SK-N-MC (cell line): ENCODE results near the gene PLEKHG2.
"Not testable (repeated sequence)": the region's sequence is repeated elsewhere in the genome, so short reads cannot be mapped to it uniquely, and the experiment has no call there.

ENCODE experiments used
- DNase-seq: peaks from one replicate; pipeline ENCODE4 v3.0.0-alpha.2; 2011; ENCODE audit warnings: low read depth, low spot score
- H3K27ac ChIP-seq: fragments of 200-600 bp; sonication (generic); 2 replicates; pipeline ENCODE4 v1.5.1; 2016; ENCODE audit warnings: mixed run types
- H3K36me3 ChIP-seq: fragments of 200-600 bp; sonication (generic); 2 replicates; pipeline ENCODE4 v1.6.1; 2017; ENCODE audit warnings: antibody characterized with exemption, low read length, mixed read lengths; ENCODE audit not compliant: insufficient read depth
- H3K4me3 ChIP-seq: fragments of 200-600 bp; sonication (generic); 2 replicates; pipeline ENCODE4 v1.5.1; 2016
- H3K9ac ChIP-seq: fragments of 200-600 bp; sonication (generic); 2 replicates; pipeline ENCODE4 v1.8.0; 2017; ENCODE audit warnings: mixed run types, mixed read lengths; ENCODE audit not compliant: insufficient read length
- H3K9me3 ChIP-seq: fragments of 200-600 bp; sonication (generic); 2 replicates; pipeline ENCODE4 v1.6.1; 2017; ENCODE audit warnings: low read depth, mild to moderate bottlenecking, antibody characterized with exemption, low read length, moderate library complexity, mixed read lengths
- EZH2 ChIP-seq: fragments of 200-600 bp; sonication (generic); IDR thresholded peaks from one replicate; pipeline ENCODE4 v1.6.1; 2017; ENCODE audit warnings: antibody characterized with exemption
- FOXP2 ChIP-seq: optimal IDR thresholded peaks from 2 replicates; pipeline ENCODE3; 2011; ENCODE audit warnings: mild to moderate bottlenecking, moderate library complexity; ENCODE audit not compliant: insufficient read depth; ENCODE audit errors: extremely low read length, control extremely low read depth
- POLR2AphosphoS5 ChIP-seq: IDR thresholded peaks from 2 replicates; pipeline ENCODE4 v1.6.1; 2012; ENCODE audit warnings: mild to moderate bottlenecking, low read depth, low read length, borderline replicate concordance

PLEKHG2 gene

DNA sequence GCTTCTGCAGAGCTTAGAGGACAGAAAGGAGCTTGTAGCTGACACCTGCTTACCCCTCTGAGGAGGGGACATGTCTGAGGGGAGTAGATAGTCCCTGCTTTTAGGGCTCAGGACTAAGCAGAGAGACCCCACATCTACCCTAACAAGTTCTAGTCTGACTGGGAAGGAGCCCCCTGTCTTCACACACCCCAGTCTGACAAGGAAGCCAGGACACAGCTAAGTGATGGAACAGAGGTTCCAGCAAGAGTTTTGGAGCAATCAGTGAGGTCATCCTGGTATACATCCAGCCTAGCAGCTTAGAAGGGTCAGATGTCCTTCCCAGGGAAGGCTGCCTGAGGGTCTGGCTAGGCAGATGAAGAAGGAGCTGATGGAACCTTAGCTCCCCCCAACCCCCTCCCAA, 36.5 kb upstream of the PLEKHG2 start:
- Histone ChIP-seq H3K36me3 (peaks cover 72% of the 10 kb centered on the region; the same call in 1 of the 2 replicates), H3K9me3 (no peaks in the 10 kb centered on the region), H3K4me3 (no peak overlapping the region), H3K9ac (no peak overlapping the region), H3K27ac (no peak overlapping the region)
- DNase-seq = no peak
- TF ChIP-seq POLR2AphosphoS5 (no peak), FOXP2 (no peak), EZH2 (no peak)

DNA sequence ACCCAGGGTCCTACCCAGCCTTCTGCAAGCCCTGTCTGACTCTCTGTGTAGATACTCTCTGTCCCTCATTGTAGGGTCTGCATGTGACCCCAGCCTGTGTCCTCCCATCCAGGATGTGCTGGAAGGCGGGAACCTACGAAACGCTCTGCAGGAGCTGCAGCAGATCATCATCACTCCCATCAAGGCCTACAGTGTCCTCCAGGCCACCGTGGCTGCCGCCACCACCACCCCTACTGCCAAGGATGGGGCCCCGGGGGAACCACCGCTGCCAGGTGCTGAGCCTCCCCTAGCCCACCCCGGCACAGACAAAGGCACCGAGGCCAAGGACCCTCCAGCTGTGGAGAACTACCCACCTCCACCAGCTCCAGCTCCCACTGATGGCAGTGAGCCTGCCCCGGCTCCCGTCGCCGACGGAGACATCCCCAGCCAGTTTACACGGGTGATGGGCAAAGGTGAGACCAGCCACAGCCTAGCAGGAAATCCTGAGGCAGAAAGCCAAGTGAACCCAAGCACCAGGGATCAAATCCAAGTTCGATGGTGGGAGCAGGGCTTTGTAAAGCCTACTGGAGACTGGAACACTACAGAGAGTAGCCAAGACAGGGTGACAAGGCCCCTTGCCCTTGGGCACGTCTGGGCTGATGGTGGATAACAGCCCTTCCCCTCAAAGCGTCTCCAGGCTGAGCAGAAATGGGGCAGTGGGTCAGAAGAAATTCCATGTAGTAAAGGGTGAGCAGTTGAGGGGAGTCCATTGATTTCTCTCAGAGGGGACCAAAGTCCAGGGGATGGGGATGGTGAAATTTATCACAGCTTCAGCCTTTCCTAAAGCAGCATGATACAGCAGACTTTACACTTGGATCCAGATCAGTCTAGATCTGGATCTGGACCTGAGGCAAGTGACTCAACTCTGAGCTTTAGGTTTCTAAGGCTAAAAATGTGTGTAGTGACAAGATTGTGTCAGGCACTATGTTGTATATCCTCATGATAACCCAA, 34.8 kb upstream of the PLEKHG2 start:
- DNase-seq = no peak
- Histone ChIP-seq H3K9me3 (no peaks in the 10 kb centered on the region), H3K27ac (no peak overlapping the region), H3K9ac (no peak overlapping the region), H3K36me3 (peaks cover 80% of the 10 kb centered on the region; the same call in 1 of the 2 replicates), H3K4me3 (no peak overlapping the region)
- no peak for TF ChIP-seq EZH2
- no peak for TF ChIP-seq FOXP2
- TF ChIP-seq POLR2AphosphoS5 = no peak

DNA sequence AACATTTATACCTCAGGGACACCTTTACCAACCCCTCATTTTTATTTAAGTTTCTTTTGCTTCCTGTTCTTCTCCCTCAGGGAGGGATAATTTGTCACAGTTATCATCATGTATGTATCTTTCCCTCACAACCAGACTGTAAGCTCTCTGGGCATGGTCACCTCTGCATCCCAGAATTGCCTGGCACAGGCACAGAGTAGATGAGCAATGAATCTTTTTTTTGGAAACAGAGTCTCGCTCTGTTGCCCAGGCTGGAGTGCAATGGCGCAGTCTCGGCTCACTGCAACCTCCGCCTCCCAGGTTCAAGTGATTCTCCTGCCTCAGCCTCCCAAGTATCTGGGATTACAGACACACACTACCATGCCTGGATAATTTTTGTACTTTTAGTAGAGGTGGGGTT, 33.1 kb upstream of the PLEKHG2 start:
- not testable (repeated sequence) for H3K9ac ChIP-seq, H3K4me3 ChIP-seq, H3K9me3 ChIP-seq, DNase-seq, H3K27ac ChIP-seq
- peaks cover 86% of the 10 kb centered on the region; the same call in 1 of the 2 replicates for H3K36me3 ChIP-seq

DNA sequence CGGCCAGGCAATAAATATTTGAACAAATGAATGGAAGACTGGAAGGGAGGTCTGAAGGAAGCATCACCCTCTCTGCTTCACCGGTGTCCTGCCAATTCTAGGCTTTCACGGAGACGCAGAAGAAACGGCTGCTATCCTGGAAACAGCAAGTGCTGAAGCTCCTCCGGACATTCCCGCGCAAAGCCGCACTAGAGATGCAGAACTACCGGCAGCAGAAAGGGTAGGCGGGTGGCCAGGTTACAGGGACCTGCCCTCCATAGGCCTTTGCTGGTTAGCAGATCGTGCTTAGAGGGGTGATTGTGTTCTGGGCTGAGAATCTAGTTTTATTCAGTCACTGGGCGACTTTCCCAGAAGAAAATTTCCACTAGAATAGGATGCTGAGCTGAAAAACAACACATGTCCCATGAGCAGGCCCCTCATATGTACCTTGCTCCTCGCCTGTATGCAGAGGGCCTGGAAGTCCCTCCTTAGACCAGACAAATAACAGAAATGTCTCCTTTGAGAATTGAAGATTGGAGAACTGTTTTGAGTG, 32.5 kb upstream of the PLEKHG2 start:
- Histone ChIP-seq H3K4me3 (no peak overlapping the region), H3K9me3 (no peaks in the 10 kb centered on the region), H3K9ac (no peak overlapping the region), H3K36me3 (peaks cover 88% of the 10 kb centered on the region; the same call in 1 of the 2 replicates), H3K27ac (no peak overlapping the region)
- DNase-seq = no peak
- no peak for TF ChIP-seq EZH2
- no peak for TF ChIP-seq FOXP2
- no peak for TF ChIP-seq POLR2AphosphoS5

GRCh38 chr19:39380521-39381502, 31.7 kb upstream of the PLEKHG2 start:
- no peak overlapping the region for H3K9ac ChIP-seq
- no peak overlapping the region for H3K27ac ChIP-seq
- no peak overlapping the region for H3K4me3 ChIP-seq
- H3K36me3 ChIP-seq = peaks cover 89% of the 10 kb centered on the region
- no peak for DNase-seq
- H3K9me3 ChIP-seq = no peaks in the 10 kb centered on the region
- no peak for TF ChIP-seq POLR2AphosphoS5
- TF ChIP-seq EZH2 = no peak
- TF ChIP-seq FOXP2 = no peak

- no peak for DNase-seq
- no peaks in the 10 kb centered on the region for H3K9me3 ChIP-seq
- H3K9ac ChIP-seq = no peak overlapping the region
- H3K4me3 ChIP-seq = no peak overlapping the region
- TF ChIP-seq POLR2AphosphoS5 (no peak), EZH2 (no peak), FOXP2 (no peak)
- no peak overlapping the region for H3K27ac ChIP-seq
- H3K36me3 ChIP-seq = peaks cover 89% of the 10 kb centered on the region
Observed at GRCh38 chr19:39381910-39382611, 30.4 kb upstream of the PLEKHG2 start.

- no peak overlapping the region for H3K9ac ChIP-seq
- peaks cover 86% of the 10 kb centered on the region for H3K36me3 ChIP-seq
- H3K27ac ChIP-seq = no peak overlapping the region
- DNase-seq = no peak
- H3K4me3 ChIP-seq = no peak overlapping the region
- TF ChIP-seq FOXP2 (no peak), POLR2AphosphoS5 (no peak), EZH2 (no peak)
- no peaks in the 10 kb centered on the region for H3K9me3 ChIP-seq
Observed at GRCh38 chr19:39382991-39383828, 29.3 kb upstream of the PLEKHG2 start.
